NT2/D1 (cell line): ENCODE measurements around the gene KLHDC7A.

Experiments used
- SUZ12 ChIP-seq: IDR thresholded peaks from 2 replicates; pipeline ENCODE4 v1.6.1; 2011; ENCODE audit not compliant: insufficient read length, insufficient read depth; ENCODE audit errors: extremely low read depth
- YY1 ChIP-seq: IDR thresholded peaks from 2 replicates; pipeline ENCODE4 v1.6.1; 2011; ENCODE audit not compliant: insufficient read length, insufficient read depth
- ZNF274 ChIP-seq: IDR thresholded peaks from 2 replicates; pipeline ENCODE4 v1.6.1; 2011; ENCODE audit warnings: mild to moderate bottlenecking, low read depth, low read length

DNA sequence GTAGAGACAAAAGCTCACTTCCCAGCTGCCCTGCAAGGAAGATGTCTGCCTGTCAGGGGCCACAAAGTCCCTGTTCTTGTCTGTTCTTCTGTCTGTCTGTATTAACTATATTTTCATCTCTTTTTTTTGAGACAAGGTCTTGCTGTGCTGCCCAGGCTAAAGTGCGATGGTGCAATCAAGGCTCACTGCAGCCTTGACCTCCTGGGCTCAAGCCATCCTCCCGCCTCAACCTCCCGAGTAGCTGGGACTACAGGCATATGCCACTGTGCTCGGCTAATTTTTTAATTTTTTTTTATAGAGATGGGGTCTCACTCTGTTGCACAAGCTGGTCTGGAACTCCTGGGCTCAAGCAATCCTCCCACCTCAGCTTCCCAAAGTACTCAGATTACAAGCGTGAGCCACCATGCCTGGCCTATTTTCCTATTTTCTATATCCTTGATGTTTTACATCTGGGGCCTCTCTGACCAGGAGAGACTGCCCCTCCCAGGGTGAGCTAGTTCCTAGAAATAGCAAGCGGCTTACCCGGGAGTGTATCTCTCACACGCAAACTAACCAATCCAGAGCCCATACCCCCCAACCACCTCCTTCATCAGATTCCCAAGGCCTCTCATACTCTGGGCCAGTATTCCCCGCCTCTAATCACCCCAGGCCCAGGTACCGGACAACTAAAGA, 5.4 kb upstream of the KLHDC7A start:
- TF ChIP-seq YY1 (no peak), ZNF274 (no peak), SUZ12 (no peak)
